Loucy (cell line): ENCODE measurements around the gene CHL1.

Experiments used
- EZH2phosphoT487 ChIP-seq: fragments of 200-600 bp; IDR thresholded peaks from 2 replicates; pipeline ENCODE4 v1.6.1; 2018; ENCODE audit warnings: antibody characterized with exemption, mild to moderate bottlenecking, moderate library complexity, borderline replicate concordance
- TF ChIP-seq, protein P1 (sequence below): fragments of 200-600 bp; sonication (generic); conservative IDR thresholded peaks from 2 replicates; pipeline ENCODE4 v1.5.1; 2014; ENCODE audit warnings: mild to moderate bottlenecking, antibody characterized with exemption, low read length

DNA sequence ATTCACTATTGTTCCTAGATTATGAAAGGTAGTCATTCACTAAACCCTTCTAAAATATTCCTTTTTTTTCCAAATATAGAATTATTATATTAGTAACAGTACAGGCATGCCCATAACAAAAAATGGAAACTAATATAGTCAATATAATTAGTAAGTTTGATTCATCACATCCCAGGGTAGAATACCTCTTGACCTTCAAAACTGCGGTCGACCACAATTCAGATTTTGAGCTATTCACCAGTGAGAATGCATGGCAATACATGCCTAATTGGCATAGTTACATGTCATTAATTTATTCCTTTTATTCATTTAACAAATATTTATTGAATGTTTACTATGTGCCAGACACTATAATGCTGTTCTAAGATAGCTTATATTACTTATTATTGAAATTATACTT, 98.0 kb downstream of the CHL1 start:
- TF ChIP-seq, protein P1, sequence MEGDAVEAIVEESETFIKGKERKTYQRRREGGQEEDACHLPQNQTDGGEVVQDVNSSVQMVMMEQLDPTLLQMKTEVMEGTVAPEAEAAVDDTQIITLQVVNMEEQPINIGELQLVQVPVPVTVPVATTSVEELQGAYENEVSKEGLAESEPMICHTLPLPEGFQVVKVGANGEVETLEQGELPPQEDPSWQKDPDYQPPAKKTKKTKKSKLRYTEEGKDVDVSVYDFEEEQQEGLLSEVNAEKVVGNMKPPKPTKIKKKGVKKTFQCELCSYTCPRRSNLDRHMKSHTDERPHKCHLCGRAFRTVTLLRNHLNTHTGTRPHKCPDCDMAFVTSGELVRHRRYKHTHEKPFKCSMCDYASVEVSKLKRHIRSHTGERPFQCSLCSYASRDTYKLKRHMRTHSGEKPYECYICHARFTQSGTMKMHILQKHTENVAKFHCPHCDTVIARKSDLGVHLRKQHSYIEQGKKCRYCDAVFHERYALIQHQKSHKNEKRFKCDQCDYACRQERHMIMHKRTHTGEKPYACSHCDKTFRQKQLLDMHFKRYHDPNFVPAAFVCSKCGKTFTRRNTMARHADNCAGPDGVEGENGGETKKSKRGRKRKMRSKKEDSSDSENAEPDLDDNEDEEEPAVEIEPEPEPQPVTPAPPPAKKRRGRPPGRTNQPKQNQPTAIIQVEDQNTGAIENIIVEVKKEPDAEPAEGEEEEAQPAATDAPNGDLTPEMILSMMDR, result no peak
- no peak for TF ChIP-seq EZH2phosphoT487
